Lower lobe of right lung (tissue), 2 donors: ENCODE results near the gene MPO. TPM values are rescaled to one million over a fixed set of nuclear protein-coding genes. Genes with fewer than 3 reads are reported as not detected.

Experiments
- ATAC-seq, 2 donors: fragments of 200-7000 bp; cut with Tn5 transposase; one replicate each; pipeline ENCODE4 v1.9.1; 2020 to 2022; ENCODE audit warnings: mild to moderate bottlenecking in 2 of 2, moderate library complexity in 2 of 2
- DNase-seq: peaks from one replicate; pipeline ENCODE4 v3.0.0-alpha.2; 2020
- H3K27ac ChIP-seq: fragments of 200-600 bp; one replicate; pipeline ENCODE4 v1.8.0; 2022
- H3K27me3 ChIP-seq: fragments of 200-600 bp; one replicate; pipeline ENCODE4 v1.8.0; 2022; ENCODE audit warnings: low read depth
- H3K36me3 ChIP-seq: fragments of 200-600 bp; one replicate; pipeline ENCODE4 v1.8.0; 2022; ENCODE audit warnings: mild to moderate bottlenecking
- H3K4me1 ChIP-seq: fragments of 200-600 bp; one replicate; pipeline ENCODE4 v1.8.0; 2022
- H3K4me3 ChIP-seq: fragments of 200-600 bp; one replicate; pipeline ENCODE4 v1.8.0; 2022; ENCODE audit warnings: mild to moderate bottlenecking
- H3K9me3 ChIP-seq: fragments of 200-600 bp; one replicate; pipeline ENCODE4 v1.8.0; 2022
- CTCF ChIP-seq: fragments of 200-600 bp; IDR thresholded peaks from one replicate; pipeline ENCODE4 v1.8.0; 2022; ENCODE audit warnings: antibody characterized with exemption, mild to moderate bottlenecking
- intact Hi-C: fragments of 100-400 bp; cut with DNase I; formaldehyde crosslinking; loops from one replicate; pipeline ENCODE4 v1.11.0; 2022
- long read RNA-seq: library from polyadenylated mRNA; unstranded; transcript quantifications from one replicate; pipeline ENCODE4 v2.0.0, GENCODE V29; 2021
- total RNA-seq: library from RNA; stranded (reverse); fragmentation: NEBNext Ultra II Directional; extraction: Animal tissue kit (Norgen Biotek cat#: 25700); gene quantifications from one replicate; pipeline ENCODE4 v1.2.1, GENCODE V29; 2021
- donor health status: DM: no; HTN: yes; CAD: no; lungs with severe emphysema.

Gene MPO
- total RNA-seq, result 1.1 TPM
- long read RNA-seq, partial matches to known transcripts, result 2 of 2 reads
- long read RNA-seq, other reads (novel, unspliced or antisense), result 0 of 2 reads

- no peak within 1 kb of the TSS for H3K4me3 ChIP-seq
- no peak for ATAC-seq
Measured at GRCh38 chr17:58280480-58281217, at the start of gene MPO. Gene MPO (minus strand): TSS chr17:58280935. CDS start chr17:58280758, 177 bp downstream.

GRCh38 chr17:58329810-58330537, 49.2 kb upstream of the MPO start:
- peak overlapping the region; percentile 66 for H3K4me3 ChIP-seq
- ATAC-seq, result no peak
- no peak overlapping the region for H3K27ac ChIP-seq
- H3K36me3 ChIP-seq, result no peaks in the 10 kb centered on the region
- H3K9me3 ChIP-seq, result no peaks in the 10 kb centered on the region
- TF ChIP-seq CTCF, result no peak
- H3K27me3 ChIP-seq, result no peaks in the 10 kb centered on the region
- H3K4me1 ChIP-seq, result peaks cover 29% of the 10 kb centered on the region
- intact Hi-C loops, result no loop called here
- peak; percentile 5 for DNase-seq

More at GRCh38 chr17:58280480-58281217, at the start of gene MPO:
- no peak within 1 kb of the TSS for H3K27ac ChIP-seq
- DNase-seq, result no peak
- intact Hi-C loops, result no loop called here
- H3K27me3 ChIP-seq, result peaks cover 13% of the 10 kb centered on the region
- no peak for TF ChIP-seq CTCF
- no peaks in the 10 kb centered on the region for H3K4me1 ChIP-seq
- H3K9me3 ChIP-seq, result no peaks in the 10 kb centered on the region
- no peaks in the 10 kb centered on the region for H3K36me3 ChIP-seq

GRCh38 chr17:58329035-58329809, 48.5 kb upstream of the MPO start:
- ATAC-seq (peak; percentile 39 to 68), DNase-seq (peak; percentile 78)
- TF ChIP-seq CTCF, result peak; percentile 42
- intact Hi-C loops, result no loop called here
- Histone ChIP-seq H3K27me3 (no peaks in the 10 kb centered on the region), H3K4me3 (peak overlapping the region; percentile 66), H3K36me3 (no peaks in the 10 kb centered on the region), H3K27ac (no peak overlapping the region), H3K4me1 (peaks cover 25% of the 10 kb centered on the region), H3K9me3 (no peaks in the 10 kb centered on the region)

GRCh38 chr17:58328195-58329034, 47.7 kb upstream of the MPO start, which contains the start of gene TSPOAP1:
Gene TSPOAP1 (minus strand): TSS chr17:58328795. CDS start chr17:58327920, 875 bp downstream.
- Histone ChIP-seq H3K27me3 (no peaks in the 10 kb centered on the region), H3K4me3 (peak within 1 kb of the TSS; percentile 66), H3K9me3 (no peaks in the 10 kb centered on the region), H3K4me1 (peaks cover 22% of the 10 kb centered on the region), H3K27ac (peak within 1 kb of the TSS; percentile 46), H3K36me3 (no peaks in the 10 kb centered on the region)
- intact Hi-C loops, result no loop called here
- DNase-seq (peak; percentile 63), ATAC-seq (peak; percentile 0 to 3)
- TF ChIP-seq CTCF, result no peak
